Smooth muscle cell (in vitro differentiated cells): ENCODE measurements around the gene GCC1. TPM values are rescaled to one million over a fixed set of nuclear protein-coding genes. Genes with fewer than 3 reads are reported as not detected.

Experiments used
- DNase-seq: peaks from one replicate; lab custom pipeline; 2025; ENCODE audit not compliant: unreplicated experiment; lab: John Stamatoyannopoulos, UW
- H2AFZ ChIP-seq: fragments of 200-600 bp; sonication (generic); 2 replicates; pipeline ENCODE4 v1.6.0; 2016; ENCODE audit warnings: antibody characterized with exemption, low read depth, mild to moderate bottlenecking
- H3F3A ChIP-seq: fragments of 200-600 bp; sonication (generic); 2 replicates; pipeline ENCODE4 v1.6.0; 2017; ENCODE audit warnings: antibody characterized with exemption, low read depth
- H3K27ac ChIP-seq: fragments of 200-600 bp; sonication (generic); 2 replicates; pipeline ENCODE4 v1.5.1; 2016; ENCODE audit warnings: low read depth, mild to moderate bottlenecking
- H3K27me3 ChIP-seq: fragments of 200-600 bp; sonication (generic); 2 replicates; pipeline ENCODE4 v1.6.1; 2016; ENCODE audit warnings: low read depth, mild to moderate bottlenecking
- H3K36me3 ChIP-seq: fragments of 200-600 bp; sonication (generic); 2 replicates; pipeline ENCODE4 v1.5.1; 2016; ENCODE audit warnings: low read depth
- H3K4me1 ChIP-seq: fragments of 200-600 bp; sonication (generic); 2 replicates; pipeline ENCODE4 v1.5.1; 2016; ENCODE audit warnings: low read depth
- H3K4me2 ChIP-seq: fragments of 200-600 bp; sonication (generic); 2 replicates; pipeline ENCODE4 v1.6.0; 2016; ENCODE audit warnings: mild to moderate bottlenecking
- H3K4me3 ChIP-seq: fragments of 200-600 bp; sonication (generic); 2 replicates; pipeline ENCODE4 v1.5.1; 2016; ENCODE audit warnings: mild to moderate bottlenecking
- H3K79me2 ChIP-seq: fragments of 200-600 bp; sonication (generic); 2 replicates; pipeline ENCODE4 v1.6.0; 2016; ENCODE audit warnings: low read depth, mild to moderate bottlenecking
- H3K9ac ChIP-seq: fragments of 200-600 bp; sonication (generic); 2 replicates; pipeline ENCODE4 v1.6.0; 2016; ENCODE audit warnings: low read depth
- H3K9me3 ChIP-seq: fragments of 200-600 bp; sonication (generic); replicated peaks from 2 replicates; pipeline ENCODE4 v1.5.1; 2016; ENCODE audit warnings: low read depth
- H4K20me1 ChIP-seq: fragments of 200-600 bp; sonication (generic); 2 replicates; pipeline ENCODE4 v1.6.0; 2016; ENCODE audit warnings: low read depth
- CTCF ChIP-seq: fragments of 200-600 bp; sonication (generic); IDR thresholded peaks from 2 replicates; pipeline ENCODE4 v1.5.1; 2017; ENCODE audit warnings: borderline replicate concordance, mild to moderate bottlenecking, antibody characterized with exemption; ENCODE audit not compliant: insufficient read depth, poor library complexity, severe bottlenecking
- WGBS: methylation state at CpG from one replicate; pipeline ENCODE4 v1.1.7; 2016; ENCODE audit warnings: low lambda C conversion rate; 5-methylcytosine and 5-hydroxymethylcytosine counted together
- polyA plus RNA-seq: library from polyadenylated mRNA; unstranded; fragments of >200 nt; fragmentation: Nextera tagmentation; extraction: Ambion mirVana; gene quantifications from 2 replicates; pipeline ENCODE4 v1.2.1, GENCODE V29; 2016
- total RNA-seq: library from RNA; depleted of rRNA; stranded (reverse); fragments of >200 nt; gene quantifications from 2 replicates; pipeline ENCODE4 v1.2.3, GENCODE V29; 2014

Gene GCC1
- total and polyA plus RNA-seq, 2 experiments from 2014 or later: 14.2 to 15.6 TPM

DNA sequence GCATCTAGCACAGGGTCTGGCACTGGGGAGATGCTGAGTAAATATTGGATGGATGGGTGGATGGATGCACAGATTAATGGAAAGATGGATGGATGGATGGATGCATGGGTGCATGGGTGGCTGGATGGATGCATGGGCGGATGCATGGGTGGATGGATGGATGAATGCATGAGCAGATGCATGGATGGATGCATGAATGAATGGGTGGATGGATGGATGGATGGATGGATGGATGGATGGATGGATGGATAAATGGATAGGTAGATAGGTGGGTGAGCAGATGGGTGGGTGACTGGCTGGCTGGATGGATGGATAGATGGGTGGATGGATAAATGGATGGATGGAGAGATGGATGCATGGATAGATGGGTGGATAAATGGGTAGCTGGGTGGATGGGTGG, 26.9 kb upstream of the GCC1 start:
- no peaks in the 10 kb centered on the region for H3K36me3 ChIP-seq
- H3K79me2 ChIP-seq: no peaks in the 10 kb centered on the region
- H4K20me1 ChIP-seq: no peaks in the 10 kb centered on the region
- no peaks in the 10 kb centered on the region for H3K4me1 ChIP-seq
- no peak overlapping the region for H3K4me2 ChIP-seq
- no peak for DNase-seq
- H2AFZ ChIP-seq: no peak overlapping the region
- no peak overlapping the region for H3K9ac ChIP-seq
- no peaks in the 10 kb centered on the region for H3K9me3 ChIP-seq
- no peaks in the 10 kb centered on the region for H3F3A ChIP-seq
- no peak overlapping the region for H3K27ac ChIP-seq
- 90% methylated on average over 1 of the region's 1 CpG for WGBS
- peaks cover 40% of the 10 kb centered on the region for H3K27me3 ChIP-seq
- TF ChIP-seq CTCF: no peak
- H3K4me3 ChIP-seq: no peak overlapping the region

- H4K20me1 ChIP-seq: no peaks in the 10 kb centered on the region
- no peak overlapping the region for H3K9ac ChIP-seq
- H3K79me2 ChIP-seq: no peaks in the 10 kb centered on the region
- WGBS: 78% methylated on average over 6 of the region's 6 CpGs
- H3F3A ChIP-seq: no peaks in the 10 kb centered on the region
- H3K4me2 ChIP-seq: no peak overlapping the region
- no peak overlapping the region for H3K4me3 ChIP-seq
- DNase-seq: no peak
- H3K9me3 ChIP-seq: no peaks in the 10 kb centered on the region
- H3K27me3 ChIP-seq: peaks cover 10% of the 10 kb centered on the region
- H2AFZ ChIP-seq: no peak overlapping the region
- H3K4me1 ChIP-seq: no peaks in the 10 kb centered on the region
- no peak for TF ChIP-seq CTCF
- no peaks in the 10 kb centered on the region for H3K36me3 ChIP-seq
- H3K27ac ChIP-seq: no peak overlapping the region
Observed at GRCh38 chr7:127609297-127609696, 23.9 kb upstream of the GCC1 start.

DNA sequence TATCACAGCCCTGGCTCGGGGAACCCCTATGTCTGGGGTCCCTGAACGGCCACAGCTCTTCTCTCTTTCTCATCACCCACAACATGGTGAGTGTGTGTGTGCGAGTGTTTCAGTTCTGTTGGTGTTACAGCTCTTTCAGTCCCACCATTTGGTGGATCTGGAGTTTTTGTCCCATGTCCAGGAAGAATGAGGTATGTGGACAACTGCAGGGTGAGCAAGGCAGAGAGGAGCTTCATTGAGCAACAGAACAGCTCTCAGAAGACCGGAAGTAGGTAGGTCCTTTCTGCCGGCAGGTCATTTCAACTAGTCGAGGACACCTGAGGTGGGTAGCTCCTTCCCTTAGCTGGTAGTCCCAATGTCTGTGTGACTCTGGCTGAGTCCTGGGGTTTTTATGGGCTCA, 23.1 kb upstream of the GCC1 start:
- Histone ChIP-seq H3K4me1 (no peaks in the 10 kb centered on the region), H3K9ac (no peak overlapping the region), H3K9me3 (no peaks in the 10 kb centered on the region), H2AFZ (no peak overlapping the region), H3K4me3 (no peak overlapping the region), H3K36me3 (no peaks in the 10 kb centered on the region), H3K79me2 (no peaks in the 10 kb centered on the region), H3K27ac (no peak overlapping the region), H4K20me1 (no peaks in the 10 kb centered on the region), H3F3A (no peaks in the 10 kb centered on the region), H3K27me3 (peaks cover 4% of the 10 kb centered on the region), H3K4me2 (no peak overlapping the region)
- TF ChIP-seq CTCF: no peak
- no peak for DNase-seq
- 85% methylated on average over 6 of the region's 6 CpGs for WGBS

DNA sequence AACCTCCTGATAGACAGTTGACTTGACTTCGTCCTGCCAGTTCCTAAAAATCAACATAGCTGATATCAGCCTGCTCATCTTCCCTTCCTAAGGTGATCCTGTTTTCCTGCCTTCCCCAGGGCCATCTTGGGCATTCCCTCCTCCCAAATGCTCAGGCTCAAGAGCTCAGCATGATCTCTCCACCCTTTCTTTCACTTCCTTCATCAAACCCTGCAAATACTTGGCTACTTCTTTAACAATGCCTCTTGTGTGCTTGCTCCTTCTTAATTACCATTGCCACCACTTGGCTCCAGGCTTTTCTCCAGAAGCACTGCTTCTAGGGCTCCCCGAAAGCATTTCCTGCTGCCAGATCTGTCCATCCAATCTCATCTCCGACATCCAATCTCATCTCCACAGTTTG, 15.5 kb upstream of the GCC1 start:
- H3K27me3 ChIP-seq: no peaks in the 10 kb centered on the region
- H3K79me2 ChIP-seq: no peaks in the 10 kb centered on the region
- no peaks in the 10 kb centered on the region for H3K4me1 ChIP-seq
- H4K20me1 ChIP-seq: no peaks in the 10 kb centered on the region
- no peak overlapping the region for H3K27ac ChIP-seq
- no peaks in the 10 kb centered on the region for H3K9me3 ChIP-seq
- H2AFZ ChIP-seq: no peak overlapping the region
- H3F3A ChIP-seq: no peaks in the 10 kb centered on the region
- no peak for TF ChIP-seq CTCF
- 82% methylated on average over 3 of the region's 3 CpGs for WGBS
- H3K9ac ChIP-seq: no peak overlapping the region
- H3K4me2 ChIP-seq: no peak overlapping the region
- H3K36me3 ChIP-seq: no peaks in the 10 kb centered on the region
- H3K4me3 ChIP-seq: no peak overlapping the region
- no peak for DNase-seq
